ENCODE data around the gene CHADL. TPM values are rescaled to one million over a fixed set of nuclear protein-coding genes. Genes with fewer than 3 reads are reported as not detected.
"Not testable (repeated sequence)": the region's sequence is repeated elsewhere in the genome, so short reads cannot be mapped to it uniquely, and the experiment has no call there.

The CHADL gene
- total RNA-seq, 4 donors from 2014 or later: 4.6 to 7.5 (median 6.2) TPM

DNA sequence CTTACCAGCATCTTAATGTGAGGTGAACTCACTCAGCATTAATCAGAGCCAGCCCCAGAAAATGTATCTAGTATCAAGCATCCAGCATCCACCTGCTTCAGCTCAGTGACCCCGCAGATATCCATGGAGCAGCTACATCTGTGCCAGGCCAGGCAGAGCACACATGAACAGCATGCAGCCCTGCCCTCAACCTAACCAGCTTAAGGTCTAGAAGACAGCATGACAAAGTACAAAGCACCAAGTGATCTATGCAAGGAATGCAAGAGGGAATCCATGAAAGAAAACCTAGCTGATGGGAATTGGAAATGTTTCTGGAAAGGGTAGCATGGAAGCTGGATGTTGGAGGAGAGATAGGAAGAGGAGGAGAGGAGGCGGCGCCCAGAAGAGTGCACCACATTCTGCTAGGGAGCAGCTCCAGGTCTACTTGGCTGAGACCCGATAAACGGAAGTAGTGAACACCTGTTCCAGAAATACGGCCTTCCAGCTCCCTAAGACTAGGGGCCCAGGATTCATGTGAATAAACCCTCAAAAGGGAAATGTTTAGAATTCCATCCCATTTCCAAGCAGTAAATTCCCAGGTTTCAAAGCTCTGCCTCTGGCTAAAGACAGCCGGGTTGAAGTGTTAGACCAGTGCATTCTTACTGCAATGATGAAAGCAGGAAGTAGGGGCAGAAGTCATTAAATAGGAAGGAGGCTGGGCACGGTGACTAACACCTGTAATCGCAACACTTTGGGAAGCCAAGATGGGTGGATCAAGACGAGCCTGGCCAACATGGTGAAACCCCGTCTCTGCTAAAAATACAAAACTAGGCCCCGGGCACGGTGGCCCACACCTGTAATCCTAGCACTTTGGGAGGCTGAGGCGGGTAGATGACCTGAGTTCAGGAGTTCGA, 59.1 kb downstream of the CHADL start:
- DNase-seq: no peak
- intact Hi-C loops (cut with DNase I): no loop called here
- peaks cover 26 to 30% of the 10 kb centered on the region in 2 donors for H3K36me3 ChIP-seq
- H3K27me3 ChIP-seq: no peaks in the 10 kb centered on the region
- H3K27ac ChIP-seq: no peak overlapping the region
- TF ChIP-seq, protein P1, sequence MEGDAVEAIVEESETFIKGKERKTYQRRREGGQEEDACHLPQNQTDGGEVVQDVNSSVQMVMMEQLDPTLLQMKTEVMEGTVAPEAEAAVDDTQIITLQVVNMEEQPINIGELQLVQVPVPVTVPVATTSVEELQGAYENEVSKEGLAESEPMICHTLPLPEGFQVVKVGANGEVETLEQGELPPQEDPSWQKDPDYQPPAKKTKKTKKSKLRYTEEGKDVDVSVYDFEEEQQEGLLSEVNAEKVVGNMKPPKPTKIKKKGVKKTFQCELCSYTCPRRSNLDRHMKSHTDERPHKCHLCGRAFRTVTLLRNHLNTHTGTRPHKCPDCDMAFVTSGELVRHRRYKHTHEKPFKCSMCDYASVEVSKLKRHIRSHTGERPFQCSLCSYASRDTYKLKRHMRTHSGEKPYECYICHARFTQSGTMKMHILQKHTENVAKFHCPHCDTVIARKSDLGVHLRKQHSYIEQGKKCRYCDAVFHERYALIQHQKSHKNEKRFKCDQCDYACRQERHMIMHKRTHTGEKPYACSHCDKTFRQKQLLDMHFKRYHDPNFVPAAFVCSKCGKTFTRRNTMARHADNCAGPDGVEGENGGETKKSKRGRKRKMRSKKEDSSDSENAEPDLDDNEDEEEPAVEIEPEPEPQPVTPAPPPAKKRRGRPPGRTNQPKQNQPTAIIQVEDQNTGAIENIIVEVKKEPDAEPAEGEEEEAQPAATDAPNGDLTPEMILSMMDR (IDR thresholded peaks at IDR 0.05): no peak
- TF ChIP-seq POLR2A (IDR thresholded peaks at IDR 0.05): no peak
- H3K4me1 ChIP-seq: no peaks in the 10 kb centered on the region
- no peaks in the 10 kb centered on the region for H3K9me3 ChIP-seq
- 74 to 82% methylated on average over 15 of the region's 15 CpGs for WGBS, 2 donors
- no peak overlapping the region for H3K4me3 ChIP-seq (replicated peaks in 1 of 3)

DNA sequence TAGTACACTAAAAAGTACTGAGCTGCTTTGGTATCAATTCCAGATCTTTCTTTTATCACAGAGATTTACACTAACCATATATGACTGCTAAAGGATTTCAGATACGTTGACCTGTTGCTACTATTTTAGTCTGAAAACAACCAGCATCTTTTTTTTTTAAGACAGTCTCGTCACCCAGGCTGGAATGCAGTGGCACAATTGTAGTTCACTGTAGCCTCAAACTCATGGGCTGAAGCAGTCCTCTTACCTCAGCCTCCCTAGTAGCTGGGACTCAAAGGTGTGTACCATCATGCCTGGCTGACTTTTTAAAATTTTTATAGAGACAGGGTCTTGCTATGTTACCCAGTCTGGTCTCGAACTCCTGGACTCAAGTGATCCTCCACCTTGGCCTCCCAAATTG, 59.8 kb downstream of the CHADL start:
- Histone ChIP-seq H3K27me3 (no peaks in the 10 kb centered on the region), H3K4me1 (no peaks in the 10 kb centered on the region), H3K4me3 (replicated peaks in 1 of 3) (no peak overlapping the region), H3K36me3 (peaks cover 33 to 37% of the 10 kb centered on the region in 2 donors), H3K27ac (no peak overlapping the region), H3K9me3 (no peaks in the 10 kb centered on the region)
- WGBS, 2 donors: 89 to 96% methylated on average over 3 of the region's 3 CpGs
- TF ChIP-seq POLR2A (IDR thresholded peaks at IDR 0.05): no peak
- TF ChIP-seq, protein P1 (IDR thresholded peaks at IDR 0.05): no peak
- no peak for DNase-seq
- intact Hi-C loops (cut with DNase I): no loop called here

DNA sequence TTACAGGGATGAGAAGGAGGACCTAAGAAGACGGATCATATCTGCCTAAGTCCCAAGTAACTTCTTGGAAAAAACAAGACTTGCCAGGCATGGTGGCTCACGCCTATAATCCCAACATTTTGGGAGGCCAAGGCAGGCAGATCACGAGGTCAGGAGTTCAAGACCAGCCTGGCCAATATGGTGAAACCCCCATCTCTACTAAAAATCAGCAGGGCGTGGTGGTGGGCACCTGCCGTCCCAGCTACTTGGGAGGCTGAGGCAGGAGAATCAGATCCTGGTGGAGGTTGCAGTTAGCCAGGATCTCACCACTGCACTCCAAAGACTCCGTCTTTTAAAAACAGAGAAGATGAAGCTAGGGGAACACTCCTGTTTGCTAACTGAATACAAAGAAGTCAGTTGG, 60.4 kb downstream of the CHADL start:
- DNase-seq; intact Hi-C loops (cut with DNase I); H3K9me3 ChIP-seq; H3K27me3 ChIP-seq; H3K27ac ChIP-seq; H3K4me1 ChIP-seq; H3K4me3 ChIP-seq (replicated peaks in 1 of 3): not testable (repeated sequence)
- peaks cover 38 to 42% of the 10 kb centered on the region in 2 donors for H3K36me3 ChIP-seq
- WGBS, 2 donors: 96 to 97% methylated on average over 6 of the region's 6 CpGs

Small RNA genes lying within 50 kb of the gene (microRNA-seq; reads per million reads assigned to microRNA genes)
- gene MIR6889: not detected

Small RNA genes lying within 50 kb of the gene (small RNA-seq; reads per million reads assigned to genes)
- not detected for gene MIR6889

Other genes starting within 250 kb of the CHADL start
- 100 to 1,000 TPM in 2 of 4 donors, 10 to 100 TPM in 2; 72.9 to 163 (median 120) TPM for gene EP300, start 148.3 kb downstream of the CHADL start, total RNA-seq
- 10 to 100 TPM; 17.2 to 29.2 (median 20.7) TPM for gene L3MBTL2, start 35.6 kb downstream of the CHADL start, total RNA-seq
- 10 to 100 TPM; 35.5 to 42.7 (median 38.8) TPM for gene RANGAP1, start 45.3 kb upstream of the CHADL start, total RNA-seq
- 100 to 1,000 TPM in 1 of 4 donors, 10 to 100 TPM in 3; 77.7 to 100 (median 88.7) TPM for gene ZC3H7B, start 60.6 kb upstream of the CHADL start, total RNA-seq
- 10 to 100 TPM; 15.9 to 41.1 (median 22.9) TPM for gene TEF, start 141.0 kb upstream of the CHADL start, total RNA-seq
- 100 to 1,000 TPM in 3 of 4 donors, 10 to 100 TPM in 1; 66.5 to 130 (median 115) TPM for gene TOB2, start 205.9 kb upstream of the CHADL start, total RNA-seq
- 10 to 100 TPM; 22.4 to 58.3 (median 39.4) TPM for gene PHF5A, start 227.8 kb upstream of the CHADL start, total RNA-seq
- gene ACO2, start 228.2 kb upstream of the CHADL start, total RNA-seq: 100 to 1,000 TPM in 3 of 4 donors, 10 to 100 TPM in 1; 81.3 to 205 (median 135) TPM

Measured in thyroid gland (tissue), 4 donors.